Activated CD4-positive, alpha-beta T cell treated with anti-CD3 and anti-CD28 coated beads for 1 hour (primary cell): Measurements from ENCODE around the gene ZCCHC24.
"Not testable (repeated sequence)": the region's sequence is repeated elsewhere in the genome, so short reads cannot be mapped to it uniquely, and the experiment has no call there.

Experiments
- DNase-seq: peaks from one replicate; pipeline ENCODE4 v3.0.0-alpha.2; 2020

ZCCHC24 gene

GRCh38 chr10:79472449-79472848 is 27.0 kb upstream of the ZCCHC24 start:
- no peak for DNase-seq

DNA sequence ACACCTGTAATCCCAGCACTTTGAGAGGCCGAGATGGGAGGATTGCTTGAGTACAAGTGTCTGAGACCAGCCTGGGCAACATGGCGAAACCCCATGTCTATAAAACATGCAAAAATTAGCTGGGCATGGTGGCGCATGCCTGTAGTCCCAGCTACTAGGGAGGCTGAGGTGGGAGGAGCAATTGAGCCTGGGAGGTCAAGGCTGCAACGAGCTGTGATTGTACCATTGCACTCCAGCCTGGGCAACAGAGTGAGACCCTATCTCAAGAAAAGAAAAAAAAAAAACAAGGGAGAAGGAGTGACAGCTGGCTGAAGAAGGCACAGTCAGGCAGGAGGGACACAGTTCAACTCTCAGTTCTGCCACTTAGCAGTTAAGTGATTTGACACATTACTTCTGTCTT is 26.4 kb upstream of the ZCCHC24 start:
- DNase-seq: no peak

- no peak for DNase-seq
Observed at GRCh38 chr10:79470096-79470495, 24.7 kb upstream of the ZCCHC24 start.

DNA sequence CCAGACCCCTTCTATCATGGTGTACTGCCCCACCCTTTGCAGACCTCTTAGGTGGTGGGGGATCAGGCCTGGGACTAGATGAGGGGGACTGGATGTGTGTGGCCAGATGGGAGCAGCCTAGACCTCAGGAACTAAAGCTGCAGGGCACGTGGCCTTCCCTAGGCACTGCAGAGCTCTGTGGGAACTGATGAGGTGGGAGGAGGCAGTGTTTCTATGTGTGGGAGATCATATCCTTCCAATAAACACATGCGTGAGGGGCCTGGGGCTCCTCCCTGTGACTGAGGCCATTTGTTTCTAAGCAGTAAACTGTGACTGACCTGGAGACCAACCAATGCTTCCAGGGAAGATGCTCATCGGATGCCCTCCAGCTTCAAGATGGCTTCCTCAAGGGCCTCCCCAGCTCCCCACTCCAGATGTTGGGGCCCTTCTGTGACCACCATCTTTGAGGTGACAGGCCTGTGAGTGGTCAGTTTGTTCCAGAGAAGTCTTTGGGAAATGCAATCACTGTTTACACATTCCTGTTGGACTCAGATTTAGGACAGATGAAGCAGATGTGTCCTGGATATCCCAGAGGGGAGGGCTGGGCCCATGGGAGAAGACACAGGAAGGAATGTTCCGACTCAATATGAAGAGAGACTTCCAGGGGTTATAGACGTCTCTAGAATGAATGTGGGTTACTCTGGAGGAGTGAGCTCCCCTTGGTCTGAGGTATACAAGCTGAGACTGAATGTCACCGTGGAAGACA is 23.6 kb upstream of the ZCCHC24 start:
- no peak for DNase-seq

DNA sequence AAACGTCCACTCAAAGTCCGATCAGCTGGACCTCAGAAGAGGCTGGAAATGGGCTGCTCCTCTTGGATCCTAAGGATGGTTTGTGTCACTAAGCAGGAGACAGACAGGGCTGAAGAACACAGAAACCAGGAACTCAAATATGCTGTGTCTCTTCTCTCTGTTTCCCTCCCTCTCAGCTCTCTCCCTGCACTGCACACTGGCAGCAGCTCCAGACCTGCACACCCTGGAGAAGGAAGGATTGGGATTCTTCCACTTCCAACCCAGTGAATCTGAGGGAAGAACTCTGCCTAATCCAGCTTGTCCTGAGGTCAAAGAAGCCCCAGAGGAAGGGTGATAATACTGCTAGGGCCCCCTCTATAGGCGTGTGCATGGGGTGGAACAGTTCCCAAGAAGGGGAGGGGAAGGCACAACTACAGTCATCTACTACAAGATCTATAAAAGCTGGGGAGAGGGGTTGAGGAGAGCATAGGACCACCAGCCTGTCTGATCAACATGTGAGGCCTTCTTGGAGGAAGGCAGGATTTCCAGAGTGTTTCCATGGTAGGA is 22.7 kb upstream of the ZCCHC24 start:
- no peak for DNase-seq

- DNase-seq: no peak
Observed at GRCh38 chr10:79465341-79465740, 19.9 kb upstream of the ZCCHC24 start.

DNA sequence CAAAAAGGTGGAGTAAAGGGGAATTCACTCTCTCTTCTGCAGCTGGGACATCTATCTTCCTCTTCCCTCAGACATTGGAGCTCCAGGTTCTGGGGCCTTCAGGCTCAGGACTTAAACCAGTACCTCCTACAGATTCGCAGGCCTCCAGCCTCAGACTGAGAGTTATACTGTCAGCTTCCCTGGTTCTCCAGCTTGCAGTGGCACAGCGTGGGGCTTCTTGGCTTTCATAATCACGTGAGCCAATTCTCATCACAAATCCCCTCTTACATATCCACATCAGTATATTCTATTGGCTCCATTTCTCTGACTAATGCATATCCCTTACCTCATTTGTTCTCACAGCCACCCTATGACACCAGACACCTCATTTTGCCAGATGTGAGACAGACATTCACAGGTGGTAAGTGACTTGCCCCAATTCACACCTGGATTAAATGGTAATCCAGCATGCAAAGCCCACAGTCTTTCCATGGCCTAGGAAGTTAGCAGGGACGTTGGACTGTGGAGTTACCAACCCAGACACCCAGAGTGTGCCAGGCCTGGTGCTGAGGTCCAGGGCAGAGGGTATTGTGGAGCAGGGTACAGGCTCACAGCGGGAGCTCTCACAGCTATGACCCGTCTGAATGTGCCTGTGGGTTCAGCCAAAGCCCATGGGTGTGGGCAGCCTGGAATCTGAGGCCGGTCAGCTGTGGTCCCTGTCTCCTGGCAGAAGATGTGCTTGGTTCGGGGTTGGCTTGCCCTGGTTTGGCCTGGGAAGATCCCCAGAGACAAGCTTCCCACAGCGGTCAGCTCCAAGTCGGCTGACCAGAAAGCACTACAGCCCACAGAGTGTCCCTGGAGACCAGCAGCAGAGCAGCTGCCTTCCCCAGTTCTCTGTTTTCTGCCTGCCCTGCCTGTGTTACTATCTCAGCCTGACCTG is 18.4 kb upstream of the ZCCHC24 start:
- no peak for DNase-seq

DNA sequence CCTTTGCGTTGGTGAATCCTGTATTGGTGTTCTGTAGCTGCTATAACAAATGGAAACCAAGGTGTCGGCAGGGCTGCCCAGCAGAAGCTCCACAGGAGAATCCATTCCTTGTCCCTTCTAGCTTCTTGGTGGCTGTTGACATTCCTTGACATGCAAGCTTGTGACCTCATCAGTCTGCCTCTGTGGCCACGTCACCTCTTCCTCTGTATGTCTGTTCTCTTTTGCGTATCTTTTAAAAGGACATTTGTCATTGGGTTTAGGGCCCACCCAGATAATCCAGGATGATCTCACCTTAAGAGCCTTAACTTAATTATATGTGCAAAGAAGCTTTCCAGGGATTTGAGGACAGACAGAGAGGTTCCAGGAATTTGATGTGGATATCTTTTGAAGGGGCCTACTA is 15.3 kb upstream of the ZCCHC24 start:
- no peak for DNase-seq

DNA sequence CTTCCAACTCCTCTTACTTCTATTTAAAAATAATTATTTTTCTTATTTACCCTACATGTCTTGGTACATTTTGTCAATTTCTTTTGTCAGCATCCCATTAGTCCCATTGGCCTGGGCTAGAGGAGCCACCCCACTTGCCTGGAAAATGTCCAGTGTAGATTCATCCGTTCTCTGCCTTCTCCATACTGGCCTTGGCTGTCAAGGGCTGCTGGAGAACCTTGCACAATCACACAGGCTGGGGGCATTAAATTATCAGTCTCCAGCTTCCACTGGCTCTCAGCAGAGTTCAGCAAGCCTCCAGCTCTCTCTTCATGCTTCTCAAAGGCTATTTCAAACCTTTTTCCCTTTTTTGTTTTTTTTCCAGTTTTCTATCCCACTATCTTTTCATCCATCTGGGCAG is 13.8 kb upstream of the ZCCHC24 start:
- DNase-seq: no peak

DNA sequence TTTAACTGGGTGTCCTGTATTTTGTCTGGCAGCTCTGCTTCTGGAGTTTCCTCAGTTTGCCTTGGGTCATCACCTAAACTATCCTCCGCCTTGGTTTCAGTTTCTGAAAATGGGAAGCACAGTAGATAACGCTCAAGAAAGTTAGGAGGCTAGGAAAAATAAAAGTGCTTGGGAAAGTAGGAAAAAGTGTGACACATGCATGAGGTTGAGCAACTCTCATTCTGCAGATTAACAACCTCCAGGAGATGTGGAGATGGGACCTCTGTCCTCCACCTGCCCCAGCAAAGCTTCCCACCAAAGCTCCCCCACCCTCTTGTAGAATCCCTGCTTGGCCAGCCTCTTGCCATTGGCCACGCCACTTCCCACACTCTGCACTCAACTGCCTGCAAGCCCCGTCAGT is 13.1 kb upstream of the ZCCHC24 start:
- no peak for DNase-seq

GRCh38 chr10:79457256-79457785 is 11.9 kb upstream of the ZCCHC24 start:
- no peak for DNase-seq

DNA sequence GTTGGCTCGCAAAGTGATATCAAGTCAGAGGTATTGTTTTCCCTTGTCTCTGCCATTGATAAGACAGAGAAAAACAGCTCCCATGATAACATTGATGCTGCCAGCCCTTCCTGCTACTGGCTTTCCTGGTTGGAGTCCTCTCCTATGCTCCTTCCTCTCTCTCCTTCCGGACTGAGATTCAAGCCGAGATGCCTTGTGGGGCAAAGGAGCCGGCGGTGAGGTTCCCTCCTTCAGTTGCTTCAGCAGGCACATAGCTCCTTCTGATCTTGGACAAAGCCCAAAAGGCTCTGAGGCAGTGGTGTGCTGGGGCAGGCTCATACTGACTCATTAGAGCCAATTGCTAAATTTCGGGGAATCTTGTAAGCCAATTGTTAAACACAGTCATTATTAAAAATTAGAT is 8.8 kb upstream of the ZCCHC24 start:
- DNase-seq: no peak

DNA sequence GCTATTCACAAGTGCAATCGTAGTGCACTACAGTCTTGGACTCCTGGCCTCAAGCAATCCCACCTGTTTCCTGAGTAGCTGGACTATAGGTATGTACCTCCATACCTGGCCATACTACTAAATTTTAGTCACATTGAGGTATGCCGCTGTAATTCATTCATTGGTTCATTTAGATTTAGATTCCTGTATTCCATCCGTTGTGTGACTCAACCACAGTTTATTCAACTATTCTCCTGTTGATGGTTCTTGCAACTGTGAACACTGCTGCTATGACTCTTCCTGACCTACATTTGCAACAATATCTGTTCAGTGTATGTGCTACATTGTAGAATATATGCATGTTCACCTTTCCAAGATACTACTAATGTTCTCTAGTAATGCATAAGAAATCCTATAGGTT is 8.0 kb upstream of the ZCCHC24 start:
- DNase-seq: no peak

DNA sequence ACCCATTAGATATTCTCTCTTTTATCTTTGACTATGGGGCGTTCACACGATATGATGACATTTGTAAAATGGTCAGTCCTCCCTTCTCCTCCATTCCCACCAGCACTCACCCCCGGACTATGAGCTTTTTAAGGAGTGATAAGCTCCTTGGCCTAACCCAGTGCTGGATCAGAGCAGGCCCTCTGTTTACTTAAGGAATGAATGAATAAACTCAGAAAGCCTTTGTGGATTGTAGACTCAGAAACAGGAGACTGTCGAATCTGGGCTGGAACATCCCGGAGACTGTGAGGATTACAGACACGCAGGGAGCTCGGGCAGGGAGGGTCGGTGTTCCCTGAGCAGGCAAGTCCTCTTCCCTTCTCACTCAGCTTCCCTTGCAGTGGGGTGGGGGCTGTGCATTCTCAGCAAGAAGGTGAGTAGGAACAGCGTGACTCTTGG is 6.8 kb upstream of the ZCCHC24 start:
- DNase-seq: no peak

DNA sequence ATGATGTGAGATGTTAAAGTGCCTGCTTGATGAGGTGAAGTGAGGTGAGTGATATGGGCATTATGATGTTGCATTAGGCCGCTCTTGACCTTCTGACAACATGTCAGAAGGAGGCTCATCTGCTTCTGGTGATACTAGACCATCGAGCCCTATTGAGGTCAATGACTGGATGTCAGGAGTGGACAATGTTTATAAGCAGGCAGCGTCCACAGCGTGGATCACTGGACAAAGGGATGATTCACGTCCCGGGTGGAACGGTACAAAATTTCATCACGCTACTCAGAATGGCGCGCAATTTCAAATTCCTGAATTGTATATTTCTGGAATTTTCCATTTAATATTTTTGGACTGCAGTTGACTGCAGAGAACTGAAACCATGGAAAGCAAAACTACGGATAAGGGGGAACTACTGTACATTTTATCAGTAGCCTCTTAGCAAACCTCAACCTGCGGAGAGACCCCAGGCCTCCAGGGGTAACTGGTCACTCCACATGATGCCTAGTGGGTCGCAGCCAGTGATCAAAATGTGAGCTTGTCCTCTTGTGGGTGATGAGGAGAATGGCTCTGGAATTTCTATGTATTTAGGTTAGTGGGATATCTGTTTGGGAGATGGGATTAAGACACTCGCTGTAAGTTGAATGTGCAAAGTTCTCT is 5.7 kb upstream of the ZCCHC24 start:
- no peak for DNase-seq

- DNase-seq: no peak
Observed at GRCh38 chr10:79449181-79450146, 4.0 kb upstream of the ZCCHC24 start.

- no peak for DNase-seq
Observed at GRCh38 chr10:79448732-79449049, 3.3 kb upstream of the ZCCHC24 start.

- no peak for DNase-seq
Observed at GRCh38 chr10:79447911-79448731, 2.7 kb upstream of the ZCCHC24 start.

DNA sequence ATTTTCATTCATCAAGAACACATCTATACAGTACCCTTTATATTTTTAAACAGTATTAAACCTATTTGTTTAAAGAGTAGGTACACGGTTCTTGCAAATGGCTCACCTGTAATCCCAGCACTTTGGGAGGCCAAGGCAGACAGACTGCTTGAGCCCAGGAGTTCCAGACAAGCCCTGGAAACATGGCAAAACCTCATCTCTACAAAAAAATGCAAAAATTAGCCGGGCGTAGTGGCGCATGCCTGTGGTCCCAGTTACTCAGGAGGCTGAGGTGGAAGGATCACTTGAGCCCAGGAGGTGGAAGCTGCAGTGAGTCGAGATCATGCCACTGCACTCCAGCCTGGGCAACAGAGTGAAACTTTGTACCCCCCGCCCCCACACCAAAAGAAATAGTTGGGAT is 1.8 kb upstream of the ZCCHC24 start:
- DNase-seq: not testable (repeated sequence)

DNA sequence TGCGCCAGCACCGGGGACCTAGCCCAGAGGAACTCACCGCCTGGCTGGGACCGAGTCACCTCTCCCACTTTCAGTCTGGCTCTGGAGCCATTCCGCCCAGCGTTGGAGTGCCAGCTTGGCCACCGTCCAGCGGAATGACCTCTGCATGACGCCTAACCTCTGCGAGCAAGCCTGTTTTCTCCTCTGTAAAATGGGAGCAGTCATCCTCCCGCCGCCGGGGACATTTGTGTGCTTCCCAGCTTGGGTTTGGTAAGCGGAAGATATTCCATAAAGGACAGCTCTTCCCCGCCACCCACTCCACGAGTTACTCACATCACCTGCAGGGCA is 1.3 kb upstream of the ZCCHC24 start:
- DNase-seq: no peak
